ENCODE measurements around the gene ZNF555.

Gene ZNF555

GRCh38 chr19:2827022-2827421 lies 14.3 kb upstream of the ZNF555 start:
- no peak for DNase-seq

DNA sequence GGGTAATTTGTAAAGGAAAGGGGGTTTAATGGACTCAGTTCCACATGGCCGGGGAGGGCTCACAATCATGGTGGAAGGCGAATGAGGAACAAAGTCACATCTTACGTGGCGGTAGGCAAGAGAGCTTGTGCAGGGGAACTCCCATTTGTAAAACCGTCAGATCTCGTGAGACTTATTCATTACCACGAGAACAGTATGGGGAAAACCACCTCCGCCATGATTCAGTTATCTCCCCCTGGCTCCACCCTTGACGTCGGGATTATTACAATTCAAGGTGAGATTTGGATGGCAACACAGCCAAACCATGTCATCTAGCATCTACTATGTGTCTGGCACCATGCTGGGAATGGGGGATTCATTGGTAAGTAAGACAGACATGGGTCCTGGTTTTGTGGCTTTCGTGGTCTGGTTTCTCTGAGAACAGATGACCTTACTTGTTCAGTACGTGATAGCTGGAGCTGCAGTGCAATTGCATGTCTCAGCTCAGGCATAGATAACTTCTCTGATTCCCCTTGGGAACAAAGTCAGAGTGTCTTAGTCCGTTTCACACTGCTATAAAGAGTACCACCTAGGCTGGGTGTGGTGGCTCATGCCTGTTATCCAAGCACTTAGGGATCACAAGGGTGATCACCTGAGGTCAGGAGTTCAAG lies 13.3 kb upstream of the ZNF555 start:
- DNase-seq, result no peak

- DNase-seq, result peak; percentile 20
These were observed 6.9 kb upstream of the ZNF555 start for GRCh38 chr19:2834294-2834871.

DNA sequence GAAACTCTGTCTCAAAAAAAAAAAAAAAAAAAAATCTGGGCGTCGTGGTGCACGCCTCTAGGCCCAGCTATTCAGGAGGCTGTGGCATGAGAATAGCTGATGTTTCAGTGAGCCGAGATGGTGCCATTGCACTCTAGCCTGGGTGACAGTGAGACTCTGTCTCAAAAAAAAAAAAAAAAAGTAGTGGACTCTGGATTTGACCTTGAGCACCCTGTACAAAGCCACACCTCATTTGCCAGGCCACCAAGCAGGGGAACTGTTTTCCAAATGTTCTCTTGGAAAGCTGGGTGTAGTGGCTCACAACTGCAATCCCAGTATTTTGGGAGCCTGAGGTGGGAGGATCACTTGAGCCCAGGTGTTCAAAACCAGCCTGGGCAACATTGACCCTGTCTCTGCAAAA lies 3.8 kb upstream of the ZNF555 start:
- no peak for DNase-seq

DNA sequence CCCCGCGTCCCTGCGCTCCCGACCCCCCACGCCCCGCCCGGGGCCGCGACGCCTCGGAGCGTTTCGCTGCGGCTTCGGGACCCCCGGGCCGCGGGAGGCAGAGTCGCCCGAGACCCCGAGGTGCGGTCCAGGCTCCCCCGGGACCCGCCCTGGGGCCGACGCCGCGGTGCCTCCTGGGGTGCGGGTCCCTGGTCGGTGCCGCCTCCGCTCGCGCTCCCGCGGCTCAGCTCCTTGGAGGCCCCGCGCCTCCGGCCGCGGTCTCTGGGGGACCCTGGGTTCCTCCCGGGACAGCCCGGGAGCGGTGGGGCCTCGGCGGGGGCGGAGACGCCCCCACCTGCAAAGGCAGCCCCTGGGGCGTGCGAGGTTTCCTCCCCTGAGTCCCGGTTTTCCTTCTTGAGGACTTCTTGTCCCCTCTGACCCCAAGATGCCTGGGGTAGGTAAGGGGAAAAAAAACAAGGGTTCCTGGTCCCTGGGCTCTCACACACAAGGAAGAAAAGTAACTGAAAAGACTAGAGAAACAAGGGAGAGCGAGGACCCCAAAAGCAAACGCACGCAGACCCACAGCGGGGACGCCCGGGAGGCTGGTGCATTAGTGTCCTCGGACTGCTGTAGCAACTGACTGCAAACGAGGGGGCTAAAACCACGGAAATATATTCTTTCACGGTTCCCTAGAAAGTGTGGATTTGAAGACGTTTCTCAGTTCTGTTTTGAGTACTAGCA lies 740 bp downstream of the ZNF555 start:
- peak; percentile 26 for DNase-seq

- no peak for DNase-seq
These were observed 3.8 kb downstream of the ZNF555 start for GRCh38 chr19:2845107-2845506.

DNA sequence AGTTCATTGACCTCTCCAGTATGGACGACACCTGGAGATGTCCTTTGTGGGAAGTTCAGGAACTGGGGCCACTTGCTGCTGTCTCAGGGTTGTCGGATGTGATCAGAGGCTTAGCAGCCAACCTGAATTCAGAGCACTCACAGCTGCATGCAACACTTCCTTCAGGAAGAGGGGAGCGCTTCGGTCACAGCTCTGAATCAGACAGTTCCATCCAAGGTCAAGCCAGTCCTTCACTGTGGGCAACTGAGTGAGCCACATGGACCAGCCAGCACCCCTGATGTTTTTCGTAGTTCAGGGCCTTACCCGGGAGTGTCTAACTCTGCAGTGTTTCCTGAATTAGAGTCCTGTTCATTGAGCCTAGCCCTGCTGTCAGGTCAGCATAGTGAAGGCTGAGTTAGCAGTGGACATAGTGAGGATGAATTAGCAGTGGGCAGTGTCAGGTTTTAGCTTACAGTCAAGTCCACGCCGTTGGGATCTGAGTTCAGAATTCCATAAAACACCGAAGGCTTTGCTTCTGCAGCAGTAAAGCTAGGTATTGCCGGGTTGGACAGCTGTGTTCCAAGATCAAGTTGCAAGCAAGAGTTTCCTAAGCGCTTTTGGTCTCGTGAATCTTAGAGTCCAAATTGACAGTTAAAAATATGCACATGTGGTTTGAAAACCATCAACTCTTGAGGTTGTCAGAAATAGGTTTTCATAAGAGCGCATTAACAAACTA lies 5.1 kb downstream of the ZNF555 start:
- no peak for DNase-seq

GRCh38 chr19:2847507-2847906 lies 6.2 kb downstream of the ZNF555 start:
- DNase-seq, result no peak

GRCh38 chr19:2848616-2849015 lies 7.3 kb downstream of the ZNF555 start:
- no peak for DNase-seq

GRCh38 chr19:2850256-2850925 lies 9.1 kb downstream of the ZNF555 start:
- DNase-seq, result no peak

- DNase-seq, result no peak
These were observed 11.3 kb downstream of the ZNF555 start for GRCh38 chr19:2852598-2852997.

DNA sequence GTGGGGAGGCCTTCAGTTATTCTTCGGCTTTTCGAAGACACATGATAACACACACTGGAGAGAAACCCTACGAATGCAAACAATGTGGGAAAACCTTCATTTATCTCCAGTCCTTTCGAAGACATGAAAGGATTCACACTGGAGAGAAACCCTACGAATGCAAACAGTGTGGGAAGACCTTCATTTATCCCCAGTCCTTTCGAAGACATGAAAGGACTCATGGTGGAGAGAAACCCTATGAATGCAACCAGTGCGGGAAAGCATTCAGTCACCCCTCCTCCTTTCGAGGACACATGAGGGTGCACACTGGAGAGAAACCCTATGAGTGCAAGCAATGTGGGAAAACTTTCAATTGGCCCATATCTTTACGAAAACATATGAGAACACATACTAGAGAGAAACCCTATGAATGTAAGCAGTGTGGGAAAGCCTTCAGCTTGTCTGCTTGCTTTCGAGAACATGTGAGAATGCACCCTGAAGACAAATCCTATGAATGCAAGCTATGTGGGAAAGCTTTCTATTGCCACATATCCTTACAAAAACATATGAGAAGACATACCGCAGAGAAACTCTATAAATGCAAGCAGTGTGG lies 11.8 kb downstream of the ZNF555 start:
- no peak for DNase-seq

DNA sequence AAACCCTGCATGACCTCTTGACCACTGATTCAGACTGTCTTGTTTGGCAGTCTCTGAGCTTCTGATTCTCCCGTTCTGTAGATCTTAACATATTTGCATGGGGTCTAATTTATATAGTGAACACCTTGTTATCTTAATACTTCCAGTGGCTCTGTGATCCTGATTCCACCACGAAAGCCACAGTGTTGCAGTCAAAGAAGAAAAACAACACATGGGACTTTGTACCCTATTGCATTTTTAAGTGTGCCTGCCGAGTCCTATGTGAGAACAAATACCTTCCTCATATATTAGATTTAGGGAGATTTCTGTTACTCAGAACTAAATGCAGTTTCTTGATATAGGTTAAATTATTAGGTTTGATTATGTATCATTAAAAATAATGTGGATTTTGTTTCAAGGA lies 13.6 kb downstream of the ZNF555 start:
- no peak for DNase-seq

DNA sequence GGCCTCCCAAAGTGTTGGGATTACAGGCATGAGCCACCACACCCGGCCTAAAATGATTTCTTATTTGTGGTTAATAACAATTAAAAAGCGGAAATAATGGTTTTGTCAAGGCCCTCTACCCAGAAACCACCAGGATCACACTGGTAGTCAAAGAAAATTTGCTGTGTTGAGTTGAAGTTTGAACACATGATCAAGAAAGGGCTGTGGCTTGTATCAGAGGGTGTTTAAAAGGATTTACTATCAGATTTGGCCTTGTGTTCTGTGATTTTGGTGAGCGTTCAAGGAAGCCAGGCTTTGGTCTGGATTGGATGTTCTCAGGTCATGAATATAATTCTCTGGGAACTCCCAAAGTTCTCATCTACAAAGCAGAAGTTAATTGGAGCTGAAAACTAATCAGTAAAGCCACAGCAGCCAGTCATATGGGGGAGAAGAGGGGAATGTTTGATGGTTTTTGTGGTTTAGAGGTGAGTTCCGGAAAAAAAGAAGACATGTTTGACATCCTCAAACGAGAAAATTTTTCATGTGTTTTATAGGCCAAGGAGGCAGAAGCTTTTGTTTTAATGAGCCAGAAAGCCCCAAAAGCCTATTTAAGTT lies 15.3 kb downstream of the ZNF555 start:
- DNase-seq, result no peak

GRCh38 chr19:2858864-2859263 lies 17.6 kb downstream of the ZNF555 start:
- DNase-seq, result no peak

GRCh38 chr19:2863816-2864215 lies 22.5 kb downstream of the ZNF555 start:
- no peak for DNase-seq

DNA sequence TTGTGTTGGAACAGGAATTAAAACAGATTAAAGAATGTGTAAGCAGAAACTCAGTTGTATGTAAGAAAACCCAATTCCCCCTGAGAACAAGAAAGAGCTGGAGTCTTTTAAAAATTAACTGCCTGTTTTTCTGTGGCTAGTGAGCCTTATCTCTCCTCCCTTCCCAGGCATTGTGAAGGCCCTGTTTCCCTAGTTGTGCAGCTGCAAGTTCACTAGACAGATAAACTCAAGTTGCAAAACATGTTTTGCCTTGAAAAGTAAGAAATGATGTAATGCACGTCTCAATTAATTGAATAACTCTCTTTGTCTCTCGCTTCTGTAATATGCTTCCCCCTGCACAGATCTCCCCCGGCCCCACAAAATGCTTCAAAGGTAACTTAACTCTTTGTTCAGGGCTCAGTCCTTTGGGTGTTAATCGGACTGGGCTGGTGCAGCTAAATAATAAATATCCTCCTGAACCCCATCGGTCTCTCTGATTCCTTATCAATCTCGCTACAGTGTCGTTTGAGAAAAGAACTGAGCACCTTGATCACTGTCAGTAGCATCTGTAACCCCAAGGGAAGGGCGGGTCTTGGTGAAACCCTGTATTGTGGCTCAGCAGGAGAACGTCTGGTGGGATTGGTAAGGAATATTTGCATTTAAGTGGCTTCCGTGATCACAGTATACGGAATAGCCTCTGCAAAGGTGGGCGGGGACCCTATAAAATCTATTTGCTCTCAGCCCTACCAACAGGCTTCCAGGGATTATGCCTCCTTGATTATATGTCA lies 24.2 kb downstream of the ZNF555 start:
- DNase-seq, result peak; percentile 86

DNA sequence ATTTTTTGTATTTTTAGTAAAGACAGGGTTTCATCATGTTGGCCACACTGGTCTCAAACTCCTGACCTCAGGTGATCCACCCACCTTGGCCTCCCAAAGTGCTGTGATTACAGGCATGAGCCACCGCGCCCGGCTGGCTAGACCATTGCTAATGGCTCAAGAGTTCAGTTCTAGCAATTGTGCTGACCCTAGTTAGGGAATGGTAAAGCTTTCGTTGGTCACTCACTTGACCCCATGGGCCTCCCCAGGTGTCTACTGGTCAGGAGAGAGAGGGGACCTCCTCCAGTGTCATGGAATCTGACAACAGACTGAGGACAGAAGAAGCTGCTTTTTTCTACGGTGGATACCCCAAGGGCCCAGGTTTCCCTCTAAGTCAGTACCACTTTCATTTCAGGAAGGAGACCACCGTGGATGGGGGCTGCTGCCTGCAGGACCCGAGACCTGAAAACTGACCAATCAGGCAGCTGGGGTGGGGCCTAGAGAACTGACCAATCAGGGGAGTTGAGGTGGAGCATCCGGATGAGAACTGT lies 25.3 kb downstream of the ZNF555 start:
- no peak for DNase-seq

- DNase-seq, result peak; percentile 14
These were observed 26.0 kb downstream of the ZNF555 start, which contains the start of gene ZNF556 for GRCh38 chr19:2867025-2867991. Gene ZNF556, plus strand, starts transcription at chr19:2867335. Its CDS starts 87 bp downstream, at chr19:2867422.

DNA sequence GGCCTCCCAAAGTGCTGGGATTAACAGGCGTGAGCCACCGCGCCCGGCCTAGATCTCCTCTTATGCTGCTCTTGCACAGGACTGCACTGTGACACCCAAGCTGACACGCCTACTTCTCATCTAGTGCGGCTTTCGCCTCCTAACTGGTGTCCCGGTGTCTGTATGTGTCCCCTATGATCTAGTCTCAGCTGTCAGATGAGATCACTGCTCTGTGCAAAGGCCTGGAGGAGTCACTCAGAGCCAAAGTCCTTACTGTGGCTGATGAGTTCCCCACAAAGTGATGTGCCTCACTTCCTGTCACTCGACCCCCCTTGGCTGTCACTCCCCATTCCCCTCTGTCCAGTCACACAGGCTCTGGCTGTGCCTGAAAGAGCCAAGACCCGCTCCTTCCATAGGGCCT lies 28.3 kb downstream of the ZNF555 start:
- no peak for DNase-seq
